ENCODE measurements around the gene LDB3. TPM values are rescaled to one million over a fixed set of nuclear protein-coding genes. Genes with fewer than 3 reads are reported as not detected.
"Not testable (repeated sequence)": the region's sequence is repeated elsewhere in the genome, so short reads cannot be mapped to it uniquely, and the experiment has no call there.

The LDB3 gene, protein sequence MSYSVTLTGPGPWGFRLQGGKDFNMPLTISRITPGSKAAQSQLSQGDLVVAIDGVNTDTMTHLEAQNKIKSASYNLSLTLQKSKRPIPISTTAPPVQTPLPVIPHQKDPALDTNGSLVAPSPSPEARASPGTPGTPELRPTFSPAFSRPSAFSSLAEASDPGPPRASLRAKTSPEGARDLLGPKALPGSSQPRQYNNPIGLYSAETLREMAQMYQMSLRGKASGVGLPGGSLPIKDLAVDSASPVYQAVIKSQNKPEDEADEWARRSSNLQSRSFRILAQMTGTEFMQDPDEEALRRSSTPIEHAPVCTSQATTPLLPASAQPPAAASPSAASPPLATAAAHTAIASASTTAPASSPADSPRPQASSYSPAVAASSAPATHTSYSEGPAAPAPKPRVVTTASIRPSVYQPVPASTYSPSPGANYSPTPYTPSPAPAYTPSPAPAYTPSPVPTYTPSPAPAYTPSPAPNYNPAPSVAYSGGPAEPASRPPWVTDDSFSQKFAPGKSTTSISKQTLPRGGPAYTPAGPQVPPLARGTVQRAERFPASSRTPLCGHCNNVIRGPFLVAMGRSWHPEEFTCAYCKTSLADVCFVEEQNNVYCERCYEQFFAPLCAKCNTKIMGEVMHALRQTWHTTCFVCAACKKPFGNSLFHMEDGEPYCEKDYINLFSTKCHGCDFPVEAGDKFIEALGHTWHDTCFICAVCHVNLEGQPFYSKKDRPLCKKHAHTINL
- not detected for total RNA-seq

DNA sequence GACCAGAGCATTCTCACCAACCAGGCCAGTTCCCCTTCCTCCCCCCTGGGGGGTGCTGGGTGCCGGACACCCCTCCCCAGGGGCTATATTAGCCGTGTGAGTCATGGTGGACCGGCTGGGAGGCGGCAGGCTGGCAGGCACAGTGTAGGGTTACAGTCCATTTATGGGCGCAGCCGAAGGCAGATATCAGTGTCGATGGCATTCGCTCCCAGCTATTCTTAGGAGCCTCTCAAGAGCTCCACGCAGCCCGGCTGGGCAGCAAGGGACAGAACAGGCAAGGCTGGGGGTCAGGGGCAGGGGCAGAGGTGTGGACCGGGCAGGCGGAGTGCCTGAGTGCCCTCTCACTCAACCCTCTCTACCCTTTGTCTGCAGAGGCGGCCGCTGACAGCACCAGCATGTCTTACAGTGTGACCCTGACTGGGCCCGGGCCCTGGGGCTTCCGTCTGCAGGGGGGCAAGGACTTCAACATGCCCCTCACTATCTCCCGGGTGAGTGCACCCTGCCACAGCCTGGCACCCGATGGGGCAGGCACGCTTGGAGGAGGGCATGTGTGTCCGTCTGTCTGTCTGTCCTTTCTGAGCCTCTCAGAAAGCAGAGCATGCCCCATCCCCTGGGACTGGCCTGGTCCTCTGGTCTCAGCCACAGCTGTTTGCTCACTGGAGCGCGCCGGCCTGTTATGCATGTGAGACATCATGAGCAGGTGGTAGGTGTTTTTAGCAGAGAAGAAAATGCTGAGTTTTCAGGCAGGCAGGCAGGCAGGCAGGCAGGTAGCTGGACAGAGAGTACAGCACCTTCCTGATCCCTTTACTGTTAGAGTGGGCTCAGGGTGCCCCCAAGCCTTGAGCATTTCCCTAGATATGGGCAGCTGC, at the start of gene LDB3:
Gene LDB3 (plus strand): TSS at position 215 of the 869 bp plus-strand sequence. CDS start 181 bp downstream, at position 396.
- H3K27me3 Mint-ChIP-seq: no peaks in the 10 kb centered on the region
- no peaks in the 10 kb centered on the region for H3K9me3 Mint-ChIP-seq
- H3K36me3 Mint-ChIP-seq: no peaks in the 10 kb centered on the region
- POLR2A ChIA-PET: no interaction called here
- no peak within 1 kb of the TSS for H3K27ac Mint-ChIP-seq
- H3K4me3 Mint-ChIP-seq: no peak within 1 kb of the TSS
- no peak for ATAC-seq (ENCODE audit: low read depth)
- H3K4me1 Mint-ChIP-seq: no peaks in the 10 kb centered on the region
- no peak for DNase-seq

DNA sequence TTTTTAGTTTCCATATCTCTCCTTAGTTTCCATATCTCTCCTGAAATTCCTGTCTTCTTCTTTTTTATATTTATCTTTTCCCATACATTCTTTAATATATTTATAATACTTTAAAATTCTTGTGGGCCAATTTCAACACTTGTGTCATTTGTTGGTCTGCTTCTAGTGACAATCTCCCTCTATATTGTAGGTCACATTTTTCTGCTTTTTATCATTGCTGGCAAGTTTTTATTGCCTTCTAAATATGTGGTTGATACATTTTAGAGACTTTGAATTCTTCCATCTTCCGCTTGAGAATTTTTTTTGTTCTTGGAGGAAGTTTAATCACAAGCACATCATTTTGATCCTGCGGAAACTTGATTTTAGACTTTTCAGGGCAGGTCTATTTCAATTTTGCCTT, 40.0 kb upstream of the LDB3 start:
- POLR2A ChIA-PET: no interaction called here
- no peak overlapping the region for H3K27ac Mint-ChIP-seq
- DNase-seq: no peak
- no peaks in the 10 kb centered on the region for H3K36me3 Mint-ChIP-seq
- H3K9me3 Mint-ChIP-seq: no peaks in the 10 kb centered on the region
- no peak for ATAC-seq (ENCODE audit: low read depth)
- peaks cover 58% of the 10 kb centered on the region for H3K27me3 Mint-ChIP-seq
- peaks cover 2% of the 10 kb centered on the region for H3K4me1 Mint-ChIP-seq
- no peak overlapping the region for H3K4me3 Mint-ChIP-seq

DNA sequence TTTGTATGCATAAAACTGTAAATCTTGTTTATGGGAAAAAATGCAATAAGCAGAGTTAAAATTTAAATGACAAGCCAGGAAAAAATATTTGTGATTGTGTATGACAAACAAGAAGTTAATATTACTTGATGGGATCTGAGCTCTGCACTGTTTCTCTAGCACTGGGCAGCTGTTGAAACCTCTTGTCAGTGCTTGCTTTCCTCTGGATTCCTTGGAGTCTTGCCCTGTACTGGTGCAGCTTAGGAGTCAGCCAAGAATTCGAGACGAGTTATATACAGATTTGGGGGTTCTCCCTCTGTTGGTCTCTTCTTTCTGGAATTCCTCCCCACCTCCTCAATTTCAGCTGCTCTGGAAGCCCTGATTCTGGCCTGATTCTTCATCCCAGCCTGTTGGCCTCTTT, 38.2 kb upstream of the LDB3 start:
- POLR2A ChIA-PET: no interaction called here
- Mint-ChIP-seq H3K36me3 (no peaks in the 10 kb centered on the region), H3K27me3 (peaks cover 65% of the 10 kb centered on the region), H3K9me3 (no peaks in the 10 kb centered on the region), H3K4me3 (no peak overlapping the region), H3K27ac (no peak overlapping the region), H3K4me1 (peaks cover 2% of the 10 kb centered on the region)
- ATAC-seq (ENCODE audit: low read depth): no peak
- DNase-seq: no peak

DNA sequence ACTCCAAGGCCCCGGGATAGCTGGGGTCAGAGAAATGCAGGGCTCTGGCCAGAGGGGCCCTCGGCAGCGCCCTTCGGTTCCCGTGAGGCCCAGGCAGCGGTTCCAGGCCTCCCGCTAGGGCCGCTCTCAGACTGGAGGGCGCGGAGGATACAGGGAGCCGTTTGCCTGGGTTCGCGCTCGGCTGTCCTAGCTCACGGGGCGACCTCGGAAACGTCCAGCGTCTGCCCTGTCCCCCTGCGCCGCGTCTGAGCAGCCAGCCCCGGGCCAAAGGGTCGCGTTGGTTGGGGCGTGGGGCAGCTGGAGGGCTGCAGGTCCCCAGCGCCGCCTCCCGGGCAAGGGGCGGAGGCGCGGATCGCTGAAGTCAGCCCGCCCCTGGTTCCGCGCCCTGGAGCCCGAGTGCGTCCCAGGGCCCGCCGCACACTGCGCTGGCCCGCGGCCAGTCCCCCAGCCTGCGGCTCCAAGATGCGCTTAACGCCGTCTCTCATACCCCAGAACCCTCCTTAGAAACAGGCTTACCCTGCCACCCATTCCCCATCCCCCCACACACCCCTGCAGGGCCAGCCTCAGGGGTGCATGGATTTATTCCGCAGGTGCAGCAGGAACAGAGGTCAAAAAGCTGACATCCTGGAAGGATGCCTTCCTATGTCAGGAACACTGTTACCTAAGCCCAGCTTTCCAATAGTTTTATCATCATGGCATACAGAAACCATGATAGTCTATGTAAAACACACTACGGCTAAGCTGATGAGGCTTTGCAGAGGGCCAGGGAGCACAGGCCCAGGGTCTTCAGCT, 36.1 kb upstream of the LDB3 start:
- Mint-ChIP-seq H3K36me3 (no peaks in the 10 kb centered on the region), H3K4me3 (no peak overlapping the region), H3K9me3 (no peaks in the 10 kb centered on the region), H3K27me3 (peaks cover 60% of the 10 kb centered on the region), H3K4me1 (peaks cover 2% of the 10 kb centered on the region), H3K27ac (no peak overlapping the region)
- DNase-seq: no peak
- POLR2A ChIA-PET: no interaction called here
- no peak for ATAC-seq (ENCODE audit: low read depth)

DNA sequence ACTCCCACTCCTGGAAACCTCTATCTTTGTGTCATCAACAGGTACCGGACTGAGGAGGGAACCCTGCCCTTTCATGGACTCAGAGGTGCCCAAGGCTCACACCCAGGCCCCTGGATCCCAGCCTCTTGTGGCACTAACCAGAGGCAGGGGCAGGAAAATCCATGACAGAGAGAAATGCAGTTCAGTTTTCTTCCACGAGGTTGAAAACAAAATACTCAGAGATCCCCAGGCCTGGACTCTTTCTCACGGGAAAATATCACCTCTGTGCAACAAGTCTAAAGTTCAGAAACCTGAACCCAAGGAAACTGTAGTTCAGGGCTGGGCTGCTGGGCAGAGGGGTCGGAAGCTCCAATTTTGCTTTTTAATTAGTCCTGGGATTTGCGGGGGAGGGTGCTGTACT, 35.4 kb upstream of the LDB3 start:
- ATAC-seq (ENCODE audit: low read depth): no peak
- Mint-ChIP-seq H3K27me3 (peaks cover 60% of the 10 kb centered on the region), H3K36me3 (no peaks in the 10 kb centered on the region), H3K4me3 (no peak overlapping the region), H3K9me3 (no peaks in the 10 kb centered on the region), H3K27ac (no peak overlapping the region), H3K4me1 (peaks cover 2% of the 10 kb centered on the region)
- DNase-seq: no peak
- POLR2A ChIA-PET: no interaction called here

DNA sequence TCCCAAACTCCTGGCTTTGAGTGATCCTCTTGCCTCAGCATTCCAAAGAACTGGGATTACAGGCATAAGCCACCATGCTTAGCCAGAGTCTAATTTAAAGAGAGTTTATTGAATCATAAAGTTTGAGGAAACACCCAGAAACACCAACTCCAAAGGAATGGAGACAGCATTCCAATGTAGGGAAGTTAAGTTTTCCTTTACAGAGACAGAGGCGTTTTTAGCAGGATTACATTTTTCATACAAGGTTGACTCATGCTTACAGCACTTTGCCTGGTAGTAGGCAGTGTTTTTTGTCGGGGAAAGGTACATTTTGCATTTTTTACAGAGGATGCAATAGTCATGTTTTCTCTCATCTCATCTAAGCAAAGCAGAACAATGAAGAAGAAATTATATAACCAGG, 32.9 kb upstream of the LDB3 start:
- DNase-seq: no peak
- no peak overlapping the region for H3K27ac Mint-ChIP-seq
- peaks cover 2% of the 10 kb centered on the region for H3K4me1 Mint-ChIP-seq
- POLR2A ChIA-PET: no interaction called here
- H3K27me3 Mint-ChIP-seq: peaks cover 57% of the 10 kb centered on the region
- H3K4me3 Mint-ChIP-seq: no peak overlapping the region
- H3K9me3 Mint-ChIP-seq: peaks cover 1% of the 10 kb centered on the region
- H3K36me3 Mint-ChIP-seq: no peaks in the 10 kb centered on the region
- no peak for ATAC-seq (ENCODE audit: low read depth)

DNA sequence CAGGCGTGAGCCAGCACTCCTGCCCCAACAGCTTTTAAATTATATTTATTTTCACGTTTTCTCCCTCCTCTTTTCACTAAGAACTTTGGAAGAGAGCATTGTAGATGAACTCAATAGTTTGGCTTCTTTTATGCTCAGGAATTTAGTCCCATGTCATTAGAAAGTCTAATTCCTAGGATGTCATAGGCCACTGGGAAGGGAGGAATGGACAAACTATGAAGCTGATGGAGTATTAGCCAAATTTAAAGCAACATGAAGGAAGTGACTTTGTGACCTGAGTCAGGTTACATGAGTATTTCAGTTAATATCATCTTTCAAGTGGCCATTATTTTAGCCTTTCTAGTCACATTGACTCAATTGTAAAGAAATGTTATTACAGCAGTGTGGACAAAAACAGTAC, 32.0 kb upstream of the LDB3 start:
- ATAC-seq (ENCODE audit: low read depth) (no peak), DNase-seq (no peak)
- H3K9me3 Mint-ChIP-seq: peaks cover 1% of the 10 kb centered on the region
- H3K27ac Mint-ChIP-seq: no peak overlapping the region
- peaks cover 55% of the 10 kb centered on the region for H3K27me3 Mint-ChIP-seq
- no peak overlapping the region for H3K4me3 Mint-ChIP-seq
- POLR2A ChIA-PET: no interaction called here
- peaks cover 2% of the 10 kb centered on the region for H3K4me1 Mint-ChIP-seq
- H3K36me3 Mint-ChIP-seq: no peaks in the 10 kb centered on the region

DNA sequence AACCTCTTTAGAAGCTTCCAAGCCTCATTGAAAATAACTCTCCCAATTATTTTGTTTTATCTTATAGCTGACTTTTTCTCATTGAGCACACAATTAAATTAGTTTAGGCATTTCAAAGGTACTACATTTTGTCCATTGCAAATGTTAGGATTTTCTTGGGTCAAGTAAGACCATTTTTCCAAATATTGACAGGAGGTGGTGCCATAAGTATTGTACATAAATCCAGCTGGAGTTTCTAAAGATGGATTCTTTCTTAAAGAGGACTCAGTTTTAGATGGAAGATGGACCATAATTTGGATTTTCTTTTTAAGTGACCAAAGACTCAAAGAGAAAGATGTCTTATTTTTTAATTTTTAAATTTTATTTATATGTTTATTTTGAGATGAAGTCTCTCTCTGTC, 26.3 kb upstream of the LDB3 start:
- Mint-ChIP-seq H3K4me3 (no peak overlapping the region), H3K9me3 (peaks cover 3% of the 10 kb centered on the region), H3K27ac (no peak overlapping the region), H3K27me3 (peaks cover 25% of the 10 kb centered on the region), H3K4me1 (peaks cover 8% of the 10 kb centered on the region), H3K36me3 (no peaks in the 10 kb centered on the region)
- DNase-seq: no peak
- ATAC-seq (ENCODE audit: low read depth): no peak
- POLR2A ChIA-PET: no interaction called here

DNA sequence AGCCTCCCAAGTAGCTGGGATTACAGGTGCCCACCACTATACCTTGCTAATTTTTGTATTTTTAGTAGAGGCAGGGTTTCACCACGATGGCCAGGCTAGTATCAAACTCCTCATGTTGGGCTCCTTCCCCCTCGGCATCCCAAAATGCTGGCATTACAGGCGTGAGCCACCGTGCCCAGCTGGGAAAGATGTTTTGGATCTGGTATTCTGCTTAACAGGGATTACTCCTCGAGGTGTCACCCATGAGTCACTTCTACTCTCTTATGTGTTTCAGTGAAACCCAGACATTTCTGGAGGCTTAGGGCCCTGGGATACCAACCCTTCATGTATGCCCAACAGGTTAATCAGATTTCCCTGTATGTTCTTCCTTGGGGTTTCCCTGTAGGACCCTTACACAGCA, 25.8 kb upstream of the LDB3 start:
- H3K4me1 Mint-ChIP-seq: peaks cover 8% of the 10 kb centered on the region
- peaks cover 3% of the 10 kb centered on the region for H3K9me3 Mint-ChIP-seq
- DNase-seq (no peak), ATAC-seq (ENCODE audit: low read depth) (no peak)
- peaks cover 20% of the 10 kb centered on the region for H3K27me3 Mint-ChIP-seq
- POLR2A ChIA-PET: no interaction called here
- no peaks in the 10 kb centered on the region for H3K36me3 Mint-ChIP-seq
- no peak overlapping the region for H3K4me3 Mint-ChIP-seq
- H3K27ac Mint-ChIP-seq: no peak overlapping the region

DNA sequence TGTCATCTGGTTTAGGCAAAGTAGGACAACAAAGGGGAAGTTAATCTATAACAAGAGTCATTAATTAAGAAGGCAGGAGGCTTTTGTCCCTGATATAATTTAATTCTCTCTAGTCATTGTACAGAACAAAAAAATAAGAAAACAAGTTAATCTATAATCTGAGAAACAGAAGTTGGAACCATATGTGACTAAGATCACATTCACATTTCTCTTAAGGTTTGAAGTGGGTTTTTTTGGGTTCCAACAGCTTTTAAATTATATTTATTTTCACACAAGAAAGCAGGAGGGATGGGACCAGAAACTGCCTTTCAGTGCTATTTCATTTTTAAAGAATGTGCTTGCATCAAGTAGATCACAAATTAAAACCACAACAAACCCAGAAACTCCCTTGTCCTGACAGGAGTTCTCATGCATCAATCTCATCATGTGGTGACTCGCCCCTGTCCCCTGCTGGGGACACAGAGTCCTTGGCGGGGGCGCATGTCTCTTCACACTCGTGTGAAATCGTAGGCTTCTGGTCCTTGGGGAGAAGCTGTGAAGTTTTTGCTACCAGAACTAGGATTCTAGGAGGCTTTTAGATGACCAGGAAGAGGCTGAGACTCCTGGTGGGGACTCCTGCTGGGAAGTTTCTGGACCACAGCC, 24.0 kb upstream of the LDB3 start:
- ATAC-seq (ENCODE audit: low read depth): no peak
- H3K27me3 Mint-ChIP-seq: peaks cover 24% of the 10 kb centered on the region
- no peak for DNase-seq
- peaks cover 8% of the 10 kb centered on the region for H3K4me1 Mint-ChIP-seq
- POLR2A ChIA-PET: interaction anchor here (0.6 kb wide), 1 partner anchor 154 kb away, joined by 4 read pairs; no protein-coding TSS in a partner anchor
- peaks cover 3% of the 10 kb centered on the region for H3K9me3 Mint-ChIP-seq
- no peaks in the 10 kb centered on the region for H3K36me3 Mint-ChIP-seq
- H3K27ac Mint-ChIP-seq: no peak overlapping the region
- no peak overlapping the region for H3K4me3 Mint-ChIP-seq

DNA sequence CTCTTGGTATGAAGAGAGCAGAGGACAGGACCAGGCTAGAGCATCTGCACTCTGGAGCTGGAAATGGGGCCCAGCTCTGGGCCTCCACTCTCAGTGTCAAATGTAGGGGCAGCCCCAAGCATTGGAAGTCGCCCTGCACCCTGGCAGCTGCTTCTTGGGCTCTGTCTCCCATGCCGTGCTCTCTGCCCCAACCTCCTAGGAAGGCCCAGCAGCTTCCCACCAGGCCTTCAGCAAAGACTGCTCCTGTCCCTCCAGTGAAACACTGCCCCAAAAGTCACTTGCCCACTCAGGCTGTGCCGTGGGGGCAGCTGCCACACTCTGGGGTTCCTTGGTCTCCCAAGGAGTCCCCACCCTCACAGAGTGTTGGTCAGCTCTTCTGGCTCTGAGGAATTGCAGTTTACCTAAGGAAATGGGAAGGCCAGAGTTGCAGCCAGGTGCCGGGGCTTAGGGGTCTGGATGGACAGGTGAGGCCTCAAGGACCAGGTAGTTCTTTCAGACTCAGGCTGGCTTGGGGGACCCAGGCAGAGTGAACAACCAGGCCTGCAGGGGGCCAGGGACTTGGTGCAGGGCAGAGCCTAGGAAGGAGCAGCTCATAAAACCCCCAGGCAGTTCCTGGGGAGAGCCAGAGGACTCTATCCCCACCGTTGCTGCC, 23.4 kb upstream of the LDB3 start:
- no peaks in the 10 kb centered on the region for H3K36me3 Mint-ChIP-seq
- no peak overlapping the region for H3K4me3 Mint-ChIP-seq
- H3K27ac Mint-ChIP-seq: no peak overlapping the region
- peaks cover 8% of the 10 kb centered on the region for H3K4me1 Mint-ChIP-seq
- POLR2A ChIA-PET: no interaction called here
- H3K9me3 Mint-ChIP-seq: peaks cover 3% of the 10 kb centered on the region
- ATAC-seq (ENCODE audit: low read depth) (no peak), DNase-seq (no peak)
- peaks cover 18% of the 10 kb centered on the region for H3K27me3 Mint-ChIP-seq

DNA sequence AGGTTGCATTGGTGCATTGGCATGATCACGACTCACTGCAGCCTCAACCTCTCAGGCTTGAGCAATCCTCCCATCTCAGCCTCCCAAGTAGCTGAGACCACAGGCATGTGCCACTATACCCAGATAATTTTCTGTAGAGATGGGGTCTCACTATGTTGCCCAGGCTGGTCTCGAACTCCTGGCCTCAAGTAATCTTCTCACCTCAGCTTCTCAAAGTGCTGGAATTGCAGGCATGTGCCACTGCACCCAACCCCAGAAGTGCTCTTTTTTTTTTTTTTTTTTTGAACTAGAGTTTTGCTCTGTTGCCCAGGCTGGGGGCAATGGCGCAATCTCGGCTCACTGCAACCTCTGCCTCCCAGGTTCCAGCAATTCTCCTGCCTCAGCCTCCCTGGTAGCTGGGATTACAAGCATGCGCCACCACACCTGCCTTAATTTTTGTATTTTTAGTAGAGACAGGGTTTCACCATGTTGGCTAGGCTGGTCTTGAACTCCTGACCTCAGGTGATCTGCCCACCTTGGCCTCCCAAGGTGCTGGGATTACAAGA, 22.6 kb upstream of the LDB3 start:
- DNase-seq; H3K27ac Mint-ChIP-seq; ATAC-seq (ENCODE audit: low read depth); H3K4me1 Mint-ChIP-seq; POLR2A ChIA-PET; H3K4me3 Mint-ChIP-seq; H3K36me3 Mint-ChIP-seq; H3K9me3 Mint-ChIP-seq: not testable (repeated sequence)
- H3K27me3 Mint-ChIP-seq: peaks cover 13% of the 10 kb centered on the region
